K562 (cell line): Measurements from ENCODE around the gene RUNDC1. TPM values are rescaled to one million over a fixed set of nuclear protein-coding genes. Genes with fewer than 3 reads are reported as not detected.
A peak's percentile ranks its signal among the peaks of the same experiment; 100 is the strongest.

ENCODE experiments used
- CBFB ChIP-seq: sonication (generic); formaldehyde crosslinking; IDR thresholded peaks from 2 replicates; pipeline ENCODE4 v1.4.0; 2020; ENCODE audit warnings: mild to moderate bottlenecking, missing genetic modification reagents
- CBX2 ChIP-seq: fragments of 200-600 bp; sonication (generic); IDR thresholded peaks from one replicate; pipeline ENCODE4 v1.6.1; 2012; ENCODE audit warnings: mild to moderate bottlenecking, low read length, inconsistent platforms; ENCODE audit not compliant: insufficient read depth, poor library complexity, severe bottlenecking
- CEBPG ChIP-seq, 3 experiments: fragments of 200-800 bp in 1 of 3; sonication (Bioruptor generic) in 1 of 3; sonication (generic) in 1 of 3; formaldehyde crosslinking in 1 of 3; IDR thresholded peaks in 2 of 3; conservative IDR thresholded peaks in 1 of 3; 2 replicates each; pipeline versions ENCODE4 v1.6.1 to v1.8.0; 2016 to 2022; ENCODE audit warnings: missing compliant biosample characterization in 2 of 3, missing genetic modification characterization in 2 of 3, mild to moderate bottlenecking in 1 of 3, missing genetic modification reagents in 1 of 3
- CREB3 ChIP-seq: fragments of 450-650 bp; conservative IDR thresholded peaks from 2 replicates; pipeline ENCODE4 v1.6.1; 2016; ENCODE audit warnings: missing genetic modification characterization, low read depth, mild to moderate bottlenecking, missing compliant biosample characterization, moderate library complexity
- FOXP1 ChIP-seq: sonication (generic); formaldehyde crosslinking; IDR thresholded peaks from 2 replicates; pipeline ENCODE4 v1.8.0; 2022; ENCODE audit warnings: mild to moderate bottlenecking, missing genetic modification reagents
- GABPA ChIP-seq: fragments of 200-800 bp; sonication (Bioruptor generic); conservative IDR thresholded peaks from 2 replicates; pipeline ENCODE4 v1.6.1; 2016; ENCODE audit warnings: low read depth, missing genetic modification characterization, missing compliant biosample characterization
- HLTF ChIP-seq: fragments of 450-650 bp; IDR thresholded peaks from 2 replicates; pipeline ENCODE4 v1.6.1; 2016
- MLX ChIP-seq, 2 experiments: fragments of 450-650 bp in 1 of 2; sonication (generic) in 1 of 2; formaldehyde crosslinking; conservative IDR thresholded peaks; 2 replicates each; pipeline versions ENCODE4 v1.4.0 to v1.8.1; 2020 to 2022; ENCODE audit warnings: mild to moderate bottlenecking in 1 of 2, missing genetic modification reagents in 1 of 2
- NFATC3 ChIP-seq: fragments of 450-650 bp; IDR thresholded peaks from 2 replicates; pipeline ENCODE4 v1.6.1; 2017; ENCODE audit warnings: mild to moderate bottlenecking
- NR3C1 ChIP-seq: sonication (generic); formaldehyde crosslinking; IDR thresholded peaks from 2 replicates; pipeline ENCODE4 v1.8.1; 2022; ENCODE audit warnings: missing genetic modification reagents
- POLR2H ChIP-seq: IDR thresholded peaks from 2 replicates; pipeline ENCODE4 v1.6.1; 2016; ENCODE audit warnings: missing genetic modification characterization, low read depth, mild to moderate bottlenecking, control low read depth, missing compliant biosample characterization, moderate library complexity
- RCOR1 ChIP-seq, 2 experiments: IDR thresholded peaks; 2 replicates each; pipeline ENCODE4 v1.6.1; 2012; ENCODE audit warnings: low read depth in 2 of 2, low read length in 2 of 2, borderline replicate concordance in 1 of 2, improper control_type of control experiment in 1 of 2
- SPI1 ChIP-seq: IDR thresholded peaks from 2 replicates; pipeline ENCODE4 v1.6.1; 2011; ENCODE audit warnings: low read depth, low read length, control low read depth, borderline replicate concordance
- TARDBP ChIP-seq: fragments of 450-650 bp; IDR thresholded peaks from 2 replicates; pipeline ENCODE4 v1.6.1; 2016
- TCF7 ChIP-seq: sonication (generic); IDR thresholded peaks from 2 replicates; pipeline ENCODE4 v1.6.1; 2016; ENCODE audit warnings: antibody characterized with exemption, borderline replicate concordance
- ZBTB12 ChIP-seq: fragments of 250-450 bp; sonication (Bioruptor Pico); IDR thresholded peaks from 2 replicates; pipeline ENCODE4 v1.4.0; 2020
- ZBTB9 ChIP-seq: fragments of 450-650 bp; formaldehyde crosslinking; IDR thresholded peaks from 2 replicates; pipeline ENCODE4 v1.4.0; 2020; ENCODE audit warnings: mild to moderate bottlenecking, moderate library complexity
- ZC3H4 ChIP-seq: sonication (generic); formaldehyde crosslinking; IDR thresholded peaks from 2 replicates; pipeline ENCODE4 v1.9.0; 2021; ENCODE audit warnings: missing genetic modification reagents, borderline replicate concordance
- ZEB2 ChIP-seq: fragments of 450-650 bp; IDR thresholded peaks from 2 replicates; pipeline ENCODE4 v1.6.1; 2016
- ZNF584 ChIP-seq: fragments of 200-800 bp; sonication (Bioruptor generic); IDR thresholded peaks from 2 replicates; pipeline ENCODE4 v1.6.1; 2016; ENCODE audit warnings: low read depth, mild to moderate bottlenecking, missing genetic modification characterization, missing compliant biosample characterization
- ZNF699 ChIP-seq: fragments of 250-450 bp; sonication (Bioruptor Pico); IDR thresholded peaks from 2 replicates; pipeline ENCODE4 v1.8.0; 2021; ENCODE audit warnings: mild to moderate bottlenecking, moderate library complexity; ENCODE audit not compliant: insufficient replicate concordance
- ZNF717 ChIP-seq: fragments of 250-450 bp; sonication (Bioruptor Pico); IDR thresholded peaks from 2 replicates; pipeline ENCODE4 v1.5.0; 2021
- polyA plus RNA-seq, 8 experiments: library from polyadenylated mRNA; depleted of rRNA in 4 of 8; stranded (reverse) in 5 of 8; unstranded in 3 of 8; fragments of >200 nt; fragmentation: Nextera tagmentation in 2 of 8; fragmentation: Illumina TruSeq in 1 of 8; extraction: Ambion mirVana in 2 of 8; extraction: Trizol in 1 of 8; gene quantifications; 2 replicates each; pipeline versions ENCODE4 v1.2.1 to v1.2.3, GENCODE V29; 2011 to 2014; ENCODE audit warnings: inconsistent platforms in 1 of 8, missing spikeins in 1 of 8
- total RNA-seq, 7 experiments: library from RNA; depleted of rRNA in 6 of 7; stranded (reverse); fragments of >200 nt in 6 of 7; fragmentation: Illumina TruSeq in 2 of 7; extraction: Trizol in 2 of 7; gene quantifications; 2 replicates each; pipeline versions ENCODE4 v1.2.1 to v1.2.3, GENCODE V29; 2011 to 2021; ENCODE audit warnings: low replicate concordance in 1 of 7

The RUNDC1 gene
- total and polyA plus RNA-seq, 9 of the 15 experiments (the other 6 are each of a cell fraction or from before 2014, with no cell fraction given): 3.4 to 12.6 (median 9.4) TPM

GRCh38 chr17:43020030-43020621 is 39.8 kb downstream of the RUNDC1 start (continued):
- TF ChIP-seq ZNF699 (CRISPR knock-in tag) (no peak), ZEB2 (no peak), CBFB (no peak), FOXP1 (CRISPR knock-in tag) (no peak), TARDBP (no peak), NFATC3 (no peak), ZBTB9 (CRISPR knock-in tag) (no peak), NR3C1 (CRISPR knock-in tag) (no peak), ZBTB12 (CRISPR knock-in tag) (peak; percentile 7; the same call in 1 of the 2 replicates), RCOR1 (IDR thresholded peaks at IDR 0.05; ENCODE audit: borderline replicate concordance in 1 of 2, low read depth in 2 of 2, low read length in 2 of 2) (peak in 1 of 2 experiments; percentile 41; a peak in 1 of 4 replicates), ZC3H4 (CRISPR knock-in tag) (peak; percentile 60; the same call in 1 of the 2 replicates), GABPA (peak; percentile 78), ZNF717 (no peak), HLTF (no peak), CEBPG (CRISPR knock-in tag; IDR thresholded peaks at IDR 0.05) (peak; percentile 32; the same call in 1 of the 2 replicates), CEBPG (tag; conservative IDR thresholded peaks at IDR 0.05 in 1 of 2, IDR thresholded peaks at IDR 0.05 in 1 of 2) (no peak; a peak in 1 of 4 replicates), SPI1 (no peak), MLX (CRISPR knock-in tag; conservative IDR thresholded peaks at IDR 0.05) (no peak), TCF7 (no peak), ZNF584 (CRISPR knock-in tag) (peak; percentile 49; the same call in 1 of the 2 replicates), POLR2H (tag) (peak; percentile 63), CBX2 (no peak), CREB3 (tag) (no peak)
